Thyroid gland (tissue), 4 donors: ENCODE measurements around the gene DAB1.

ENCODE experiments used
- POLR2A ChIP-seq, 2 donors: fragments of 450-650 bp; IDR thresholded peaks; one replicate each; pipeline ENCODE4 v1.6.1; 2017; ENCODE audit warnings: antibody characterized with exemption in 2 of 2, mild to moderate bottlenecking in 2 of 2, moderate library complexity in 1 of 2
- TF ChIP-seq, protein P1 (sequence below), 6 experiments: fragments of 200-600 bp in 3 of 6; fragments of 450-650 bp in 3 of 6; sonication (generic) in 3 of 6; IDR thresholded peaks; one replicate each; pipeline ENCODE4 v1.5.1; 2016 to 2019; ENCODE audit warnings: antibody characterized with exemption in 6 of 6, mild to moderate bottlenecking in 2 of 6, inconsistent platforms in 1 of 6, moderate library complexity in 1 of 6

DNA sequence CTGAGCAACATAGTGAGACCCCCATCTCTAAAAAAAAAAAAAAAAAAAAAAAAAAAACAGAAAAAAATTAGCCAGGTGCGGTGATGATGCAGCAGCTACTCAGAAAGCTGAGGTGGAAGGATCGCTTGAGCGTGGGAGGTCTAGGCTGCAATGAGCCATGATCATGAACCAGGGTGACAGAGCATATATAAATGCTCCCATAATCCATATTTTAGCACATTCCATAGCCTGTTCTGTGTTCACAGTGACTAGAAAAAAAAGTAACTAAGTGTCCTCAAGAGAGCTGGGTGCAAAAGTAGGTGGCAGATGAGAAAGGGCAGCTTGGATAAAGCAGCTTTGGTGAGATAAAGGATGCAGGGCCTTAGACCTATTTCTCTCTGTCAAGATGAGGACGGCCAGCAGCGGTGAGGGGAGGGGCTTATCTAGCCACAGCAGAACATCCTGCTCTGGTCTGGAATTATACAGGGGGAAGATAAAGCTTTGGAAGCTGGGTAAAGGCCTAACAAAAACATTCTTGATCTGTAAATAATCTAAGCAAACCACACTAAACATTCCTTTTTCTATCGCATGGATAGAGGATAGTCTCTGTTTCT is 205.3 kb downstream of the DAB1 start:
- TF ChIP-seq, protein P1, sequence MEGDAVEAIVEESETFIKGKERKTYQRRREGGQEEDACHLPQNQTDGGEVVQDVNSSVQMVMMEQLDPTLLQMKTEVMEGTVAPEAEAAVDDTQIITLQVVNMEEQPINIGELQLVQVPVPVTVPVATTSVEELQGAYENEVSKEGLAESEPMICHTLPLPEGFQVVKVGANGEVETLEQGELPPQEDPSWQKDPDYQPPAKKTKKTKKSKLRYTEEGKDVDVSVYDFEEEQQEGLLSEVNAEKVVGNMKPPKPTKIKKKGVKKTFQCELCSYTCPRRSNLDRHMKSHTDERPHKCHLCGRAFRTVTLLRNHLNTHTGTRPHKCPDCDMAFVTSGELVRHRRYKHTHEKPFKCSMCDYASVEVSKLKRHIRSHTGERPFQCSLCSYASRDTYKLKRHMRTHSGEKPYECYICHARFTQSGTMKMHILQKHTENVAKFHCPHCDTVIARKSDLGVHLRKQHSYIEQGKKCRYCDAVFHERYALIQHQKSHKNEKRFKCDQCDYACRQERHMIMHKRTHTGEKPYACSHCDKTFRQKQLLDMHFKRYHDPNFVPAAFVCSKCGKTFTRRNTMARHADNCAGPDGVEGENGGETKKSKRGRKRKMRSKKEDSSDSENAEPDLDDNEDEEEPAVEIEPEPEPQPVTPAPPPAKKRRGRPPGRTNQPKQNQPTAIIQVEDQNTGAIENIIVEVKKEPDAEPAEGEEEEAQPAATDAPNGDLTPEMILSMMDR (IDR thresholded peaks at IDR 0.05): no peak
- no peak for TF ChIP-seq POLR2A (IDR thresholded peaks at IDR 0.05)
